Caco-2 (cell line): ENCODE measurements around the gene MTF2. TPM values are rescaled to one million over a fixed set of nuclear protein-coding genes. Genes with fewer than 3 reads are reported as not detected.

Experiments
- BruUV-seq: library from RNA; stranded (reverse); fragments of 400-500 nt; replicated peaks from 2 replicates; lab custom pipeline; 2021; lab: Mats Ljungman, UMichigan
- CTCF ChIA-PET: fragments of 300-600 bp; sonication (Branson Sonifier 250); formaldehyde crosslinking; loops from one replicate; lab custom pipeline; 2022; ENCODE audit warnings: antibody characterized with exemption; lab: Charles Lee
- POLR2A ChIA-PET: fragments of 300-600 bp; sonication (Branson Sonifier 250); formaldehyde crosslinking; loops from one replicate; lab custom pipeline; 2022; ENCODE audit warnings: antibody characterized with exemption; lab: Charles Lee
- DNase-seq, 2 experiments: peaks; one replicate each; pipeline versions ENCODE4 v3.0.0 to v3.0.0-alpha.2; 2020 to 2022
- H3K27me3 ChIP-seq: replicated peaks from 2 replicates; pipeline ENCODE4 v1.6.0; 2011; ENCODE audit warnings: low read length; ENCODE audit not compliant: control insufficient read depth, insufficient read depth
- H3K36me3 ChIP-seq: 2 replicates; pipeline ENCODE4 v1.5.1; 2011; ENCODE audit warnings: low read length; ENCODE audit not compliant: control insufficient read depth, insufficient read depth
- H3K4me1 ChIP-seq: fragments of 250-450 bp; sonication (Bioruptor Pico); 2 replicates; pipeline ENCODE4 v1.5.1; 2020; ENCODE audit warnings: mild to moderate bottlenecking
- H3K4me3 ChIP-seq: 2 replicates; pipeline ENCODE4 v1.5.1; 2011; ENCODE audit warnings: low read depth, mild to moderate bottlenecking, control low read depth, low read length
- H3K9me3 ChIP-seq: fragments of 250-450 bp; sonication (Bioruptor Pico); 2 replicates; pipeline ENCODE4 v1.5.1; 2020; ENCODE audit warnings: mild to moderate bottlenecking, moderate library complexity
- H3K27ac Mint-ChIP-seq: one replicate; pipeline ENCODE4 v1.8.0; 2022; ENCODE audit warnings: mixed read lengths; ENCODE audit not compliant: unreplicated experiment
- H3K27me3 Mint-ChIP-seq: one replicate; pipeline ENCODE4 v1.8.0; 2022; ENCODE audit warnings: mixed read lengths; ENCODE audit not compliant: insufficient read depth, unreplicated experiment
- H3K36me3 Mint-ChIP-seq: one replicate; pipeline ENCODE4 v1.8.0; 2022; ENCODE audit warnings: mild to moderate bottlenecking, mixed read lengths; ENCODE audit not compliant: insufficient read depth, unreplicated experiment
- H3K4me1 Mint-ChIP-seq: one replicate; pipeline ENCODE4 v1.8.0; 2022; ENCODE audit warnings: low read depth, mixed read lengths; ENCODE audit not compliant: unreplicated experiment
- H3K4me3 Mint-ChIP-seq: one replicate; pipeline ENCODE4 v1.8.0; 2022; ENCODE audit warnings: mild to moderate bottlenecking, moderate library complexity, mixed read lengths; ENCODE audit not compliant: unreplicated experiment
- H3K9me3 Mint-ChIP-seq: one replicate; pipeline ENCODE4 v1.8.0; 2022; ENCODE audit warnings: mixed read lengths; ENCODE audit not compliant: unreplicated experiment
- intact Hi-C: fragments of 100-400 bp; cut with micrococcal nuclease; formaldehyde crosslinking; loops from one replicate; pipeline ENCODE4 v1.10.0; 2022; ENCODE audit not compliant: unreplicated experiment
- total RNA-seq: library from RNA; stranded (reverse); gene quantifications from 2 replicates; pipeline ENCODE4 v1.2.3, GENCODE V29; 2022
- TF ChIP-seq, protein P1 (sequence below), 2 experiments: fragments of 200-600 bp in 1 of 2; IDR thresholded peaks; 1 replicate in 1 of 2; 2 replicates in 1 of 2; pipeline versions ENCODE4 v1.5.1 to v1.8.0; 2011 to 2022; ENCODE audit warnings: antibody characterized with exemption in 1 of 2, control low read depth in 1 of 2, inconsistent platforms in 1 of 2, low read depth in 1 of 2, low read length in 1 of 2, mild to moderate bottlenecking in 1 of 2, moderate library complexity in 1 of 2; ENCODE audit not compliant: insufficient read depth in 1 of 2, severe bottlenecking in 1 of 2, unreplicated experiment in 1 of 2

MTF2 gene
- total RNA-seq, 1 experiment from 2014 or later, result 29.9 TPM

GRCh38 chr1:93186667-93187066 is 107.6 kb downstream of the MTF2 start:
- TF ChIP-seq, protein P1, sequence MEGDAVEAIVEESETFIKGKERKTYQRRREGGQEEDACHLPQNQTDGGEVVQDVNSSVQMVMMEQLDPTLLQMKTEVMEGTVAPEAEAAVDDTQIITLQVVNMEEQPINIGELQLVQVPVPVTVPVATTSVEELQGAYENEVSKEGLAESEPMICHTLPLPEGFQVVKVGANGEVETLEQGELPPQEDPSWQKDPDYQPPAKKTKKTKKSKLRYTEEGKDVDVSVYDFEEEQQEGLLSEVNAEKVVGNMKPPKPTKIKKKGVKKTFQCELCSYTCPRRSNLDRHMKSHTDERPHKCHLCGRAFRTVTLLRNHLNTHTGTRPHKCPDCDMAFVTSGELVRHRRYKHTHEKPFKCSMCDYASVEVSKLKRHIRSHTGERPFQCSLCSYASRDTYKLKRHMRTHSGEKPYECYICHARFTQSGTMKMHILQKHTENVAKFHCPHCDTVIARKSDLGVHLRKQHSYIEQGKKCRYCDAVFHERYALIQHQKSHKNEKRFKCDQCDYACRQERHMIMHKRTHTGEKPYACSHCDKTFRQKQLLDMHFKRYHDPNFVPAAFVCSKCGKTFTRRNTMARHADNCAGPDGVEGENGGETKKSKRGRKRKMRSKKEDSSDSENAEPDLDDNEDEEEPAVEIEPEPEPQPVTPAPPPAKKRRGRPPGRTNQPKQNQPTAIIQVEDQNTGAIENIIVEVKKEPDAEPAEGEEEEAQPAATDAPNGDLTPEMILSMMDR (IDR thresholded peaks at IDR 0.05; ENCODE audit: insufficient read depth in 1 of 2, low read depth in 1 of 2, low read length in 1 of 2, severe bottlenecking in 1 of 2, unreplicated experiment in 1 of 2), result no peak
- POLR2A ChIA-PET, result no interaction called here
- H3K36me3 ChIP-seq, result no peaks in the 10 kb centered on the region
- Mint-ChIP-seq H3K4me1 (no peaks in the 10 kb centered on the region), H3K27me3 (no peaks in the 10 kb centered on the region), H3K9me3 (no peaks in the 10 kb centered on the region), H3K4me3 (no peak overlapping the region), H3K36me3 (peaks cover 15% of the 10 kb centered on the region), H3K27ac (no peak overlapping the region)
- H3K27me3 ChIP-seq, result no peaks in the 10 kb centered on the region
- H3K9me3 ChIP-seq, result no peaks in the 10 kb centered on the region
- no peak for DNase-seq
- H3K4me1 ChIP-seq, result no peaks in the 10 kb centered on the region
- H3K4me3 ChIP-seq, result no peak overlapping the region
- intact Hi-C loops, result no loop called here
- no TSS peak for BruUV-seq
- CTCF ChIA-PET, result no interaction called here

Other genes with a start within 250 kb of the MTF2 start
- 1,118 and 1,177 TPM in 2 replicates for gene RPL5, start 247.2 kb upstream of the MTF2 start, total RNA-seq
- gene DIPK1A, start 117.8 kb upstream of the MTF2 start, total RNA-seq, result 2.3 and 3.0 TPM in 2 replicates
- gene TMED5, start 101.1 kb downstream of the MTF2 start, total RNA-seq, result 50.0 and 52.6 TPM in 2 replicates
- 7.1 and 10.3 TPM in 2 replicates for gene CCDC18, start 101.4 kb downstream of the MTF2 start, total RNA-seq